Trophoblast cell (in vitro differentiated cells and primary cell): ENCODE data around the gene TPT1.

Experiments used
- DNase-seq, 2 donors: peaks; one replicate each; pipeline ENCODE4 v3.0.0-alpha.2; 2016
- H2AFZ ChIP-seq: 2 replicates; pipeline ENCODE4 v1.6.1; 2013; ENCODE audit warnings: low read length, moderate library complexity, mild to moderate bottlenecking; ENCODE audit not compliant: insufficient read depth, poor library complexity
- H2AK5ac ChIP-seq: 2 replicates; pipeline ENCODE4 v1.6.1; 2013; ENCODE audit warnings: mild to moderate bottlenecking, low read length
- H2BK120ac ChIP-seq: 2 replicates; pipeline ENCODE4 v1.6.1; 2013; ENCODE audit warnings: low read length, mild to moderate bottlenecking, moderate library complexity; ENCODE audit not compliant: insufficient read depth, poor library complexity
- H2BK12ac ChIP-seq: 2 replicates; pipeline ENCODE4 v1.6.1; 2013; ENCODE audit warnings: mild to moderate bottlenecking, low read length, moderate library complexity
- H2BK5ac ChIP-seq: 2 replicates; pipeline ENCODE4 v1.6.1; 2013; ENCODE audit warnings: low read length, low read depth, moderate library complexity, mild to moderate bottlenecking; ENCODE audit not compliant: poor library complexity
- H3K14ac ChIP-seq: 2 replicates; pipeline ENCODE4 v1.6.1; 2013; ENCODE audit warnings: mild to moderate bottlenecking, low read length
- H3K18ac ChIP-seq: 2 replicates; pipeline ENCODE4 v1.6.1; 2013; ENCODE audit warnings: mild to moderate bottlenecking, low read length
- H3K23ac ChIP-seq: 2 replicates; pipeline ENCODE4 v1.6.1; 2013; ENCODE audit warnings: low read length
- H3K27ac ChIP-seq: 2 replicates; pipeline ENCODE4 v1.5.1; 2013; ENCODE audit warnings: low read depth, mild to moderate bottlenecking, inconsistent platforms, low read length, moderate library complexity
- H3K27me3 ChIP-seq: 2 replicates; pipeline ENCODE4 v1.6.1; 2013; ENCODE audit warnings: inconsistent platforms, mild to moderate bottlenecking, low read length, moderate library complexity; ENCODE audit not compliant: insufficient read depth
- H3K36me3 ChIP-seq, 2 experiments: 1 replicate in 1 of 2; 2 replicates in 1 of 2; pipeline ENCODE4 v1.6.1; 2013; ENCODE audit warnings: low read length in 2 of 2, mild to moderate bottlenecking in 2 of 2, moderate library complexity in 1 of 2; ENCODE audit not compliant: insufficient read depth in 2 of 2, control insufficient read depth in 1 of 2
- H3K4ac ChIP-seq: 2 replicates; pipeline ENCODE4 v1.6.1; 2013; ENCODE audit warnings: low read depth, mild to moderate bottlenecking, low read length, moderate library complexity
- H3K4me1 ChIP-seq, 2 experiments: 1 replicate in 1 of 2; 2 replicates in 1 of 2; pipeline ENCODE4 v1.6.1; 2013; ENCODE audit warnings: low read length in 2 of 2, mild to moderate bottlenecking in 2 of 2, moderate library complexity in 1 of 2; ENCODE audit not compliant: insufficient read depth in 2 of 2, control insufficient read depth in 1 of 2
- H3K4me2 ChIP-seq: 2 replicates; pipeline ENCODE4 v1.6.1; 2013; ENCODE audit warnings: inconsistent platforms, mild to moderate bottlenecking, low read length, moderate library complexity
- H3K4me3 ChIP-seq: 2 replicates; pipeline ENCODE4 v1.5.1; 2013; ENCODE audit warnings: mild to moderate bottlenecking, low read depth, low read length, inconsistent platforms
- H3K79me1 ChIP-seq: one replicate; pipeline ENCODE4 v1.6.1; 2013; ENCODE audit warnings: low read length
- H3K79me2 ChIP-seq: 2 replicates; pipeline ENCODE4 v1.6.1; 2013; ENCODE audit warnings: low read length, mild to moderate bottlenecking; ENCODE audit not compliant: control insufficient read depth, insufficient read depth, poor library complexity
- H3K9ac ChIP-seq: 2 replicates; pipeline ENCODE4 v1.6.1; 2013; ENCODE audit warnings: mild to moderate bottlenecking, low read length
- H3K9me3 ChIP-seq: 2 replicates; pipeline ENCODE4 v1.6.1; 2013; ENCODE audit warnings: low read depth, mild to moderate bottlenecking, control low read depth, inconsistent platforms, low read length; ENCODE audit not compliant: insufficient read depth
- H4K12ac ChIP-seq: 2 replicates; pipeline ENCODE4 v1.6.1; 2013; ENCODE audit warnings: low read depth, mild to moderate bottlenecking, low read length, moderate library complexity
- H4K8ac ChIP-seq: 2 replicates; pipeline ENCODE4 v1.6.1; 2013; ENCODE audit warnings: low read depth, mild to moderate bottlenecking, low read length, moderate library complexity
- H4K91ac ChIP-seq: one replicate; pipeline ENCODE4 v1.6.1; 2013; ENCODE audit warnings: low read depth, mild to moderate bottlenecking, low read length, moderate library complexity
- WGBS: extraction: QIAGEN DNeasy Blood & Tissue Kit; methylation state at CpG from one replicate; pipeline ENCODE4 v1.1.7; 2013; ENCODE audit warnings: missing lambda C conversion rate; ENCODE audit not compliant: insufficient read length, insufficient coverage; ENCODE audit errors: extremely low coverage; 5-methylcytosine and 5-hydroxymethylcytosine counted together

TPT1 gene

DNA sequence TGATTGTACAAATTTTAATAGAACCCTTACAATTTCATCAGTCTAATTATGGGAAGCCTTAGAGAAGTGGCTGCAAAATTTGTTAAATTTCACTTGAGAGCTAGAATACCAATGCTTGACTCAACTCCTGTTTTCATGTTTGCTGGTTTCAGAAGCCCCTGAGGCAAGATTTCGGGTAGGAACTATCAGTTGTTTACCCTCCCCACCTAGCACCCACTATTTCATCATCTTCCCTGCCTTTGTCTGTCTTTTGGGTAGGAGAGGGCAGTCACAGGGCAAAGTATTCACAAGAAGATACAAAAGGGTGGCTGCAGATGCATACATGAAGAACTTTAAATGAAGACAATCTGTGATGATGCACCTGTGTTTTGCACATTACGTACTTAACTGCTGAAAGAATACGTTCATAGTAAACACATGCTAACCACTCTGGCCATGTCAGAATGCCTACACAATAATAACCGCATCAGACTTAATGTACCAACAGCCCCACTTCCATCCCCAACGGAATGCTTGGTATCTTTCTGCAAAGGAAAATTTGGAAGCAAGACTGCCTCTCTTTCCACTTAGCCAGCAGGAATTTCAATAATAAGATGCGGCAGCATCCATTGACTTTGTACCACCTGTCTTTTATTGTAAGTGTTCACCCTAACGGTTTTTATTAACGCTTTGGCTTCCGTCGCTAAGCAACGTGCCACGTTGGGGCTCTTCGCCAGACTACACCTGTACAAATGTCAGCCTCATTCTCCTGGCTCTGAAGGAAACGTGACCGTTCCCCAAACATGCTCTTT is 30.4 kb downstream of the TPT1 start:
- Histone ChIP-seq H4K91ac (no peak overlapping the region), H3K4me2 (peak overlapping the region; percentile 59), H2BK12ac (no peak overlapping the region), H2AFZ (no peak overlapping the region), H3K4me3 (no peak overlapping the region), H4K12ac (no peak overlapping the region), H4K8ac (no peak overlapping the region), H3K27ac (no peak overlapping the region), H3K9me3 (no peaks in the 10 kb centered on the region), H2AK5ac (no peak overlapping the region), H3K4ac (no peak overlapping the region), H3K36me3 (no peaks in the 10 kb centered on the region), H3K18ac (no peak overlapping the region), H3K9ac (no peak overlapping the region), H3K27me3 (no peaks in the 10 kb centered on the region), H3K79me1 (peaks cover 3% of the 10 kb centered on the region), H3K4me1 (no peaks in the 10 kb centered on the region), H3K79me2 (no peaks in the 10 kb centered on the region), H2BK5ac (no peak overlapping the region), H3K23ac (no peak overlapping the region), H2BK120ac (no peak overlapping the region), H3K14ac (no peak overlapping the region)
- no CpG with 5 or more reads among the region's 15 CpGs for WGBS
- DNase-seq, result peak; percentile 71 to 82

DNA sequence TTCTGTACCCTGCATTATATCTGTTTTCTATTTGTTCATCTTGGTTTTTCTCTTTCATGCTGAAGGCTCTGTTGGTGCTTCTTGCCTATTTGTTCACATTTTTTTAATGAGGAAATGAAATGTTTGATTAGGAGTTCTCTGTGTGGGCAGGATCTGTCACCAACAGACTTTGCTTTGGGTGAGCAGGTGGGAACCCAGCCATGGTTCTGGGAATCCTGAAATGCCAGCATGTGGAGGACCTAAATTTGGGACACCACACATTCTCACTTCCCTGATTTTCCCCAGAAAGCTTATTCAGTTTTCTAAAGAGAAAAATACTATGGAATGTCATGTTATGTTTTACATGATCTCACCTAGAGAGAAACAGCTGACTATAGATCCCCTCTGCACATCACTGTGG is 34.0 kb downstream of the TPT1 start:
- Histone ChIP-seq H2BK12ac (no peak overlapping the region), H2BK5ac (no peak overlapping the region), H3K4ac (no peak overlapping the region), H3K4me1 (no peaks in the 10 kb centered on the region), H3K27ac (no peak overlapping the region), H3K36me3 (no peaks in the 10 kb centered on the region), H4K8ac (no peak overlapping the region), H3K27me3 (no peaks in the 10 kb centered on the region), H3K79me2 (no peaks in the 10 kb centered on the region), H3K18ac (no peak overlapping the region), H4K91ac (no peak overlapping the region), H2AK5ac (no peak overlapping the region), H3K14ac (no peak overlapping the region), H3K79me1 (peaks cover 3% of the 10 kb centered on the region), H3K4me2 (no peak overlapping the region), H2AFZ (no peak overlapping the region), H3K23ac (no peak overlapping the region), H3K4me3 (no peak overlapping the region), H3K9me3 (no peaks in the 10 kb centered on the region), H3K9ac (no peak overlapping the region), H4K12ac (no peak overlapping the region), H2BK120ac (no peak overlapping the region)
- DNase-seq, result no peak

DNA sequence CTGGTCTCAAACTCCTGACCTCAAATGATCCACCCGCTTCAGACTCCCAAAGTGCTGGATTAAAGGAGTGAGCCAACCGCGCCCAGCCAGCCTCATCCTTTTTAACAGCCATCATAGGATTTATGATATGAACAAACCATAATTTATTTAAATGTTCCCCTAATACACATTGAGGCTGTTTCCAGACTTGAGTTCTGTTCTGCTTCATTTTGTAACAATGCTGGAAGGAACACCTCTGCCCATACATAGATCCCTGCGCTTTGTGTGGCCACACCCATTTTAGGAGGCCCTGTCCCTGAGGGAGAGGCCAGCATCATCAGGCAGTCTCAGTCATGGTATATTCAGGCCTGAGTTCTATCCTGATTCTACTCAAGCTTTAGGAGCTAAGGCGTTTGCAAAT is 35.9 kb downstream of the TPT1 start:
- Histone ChIP-seq H4K12ac (no peak overlapping the region), H4K8ac (no peak overlapping the region), H3K9me3 (no peaks in the 10 kb centered on the region), H3K4me3 (no peak overlapping the region), H3K4me2 (no peak overlapping the region), H3K18ac (no peak overlapping the region), H3K9ac (no peak overlapping the region), H4K91ac (no peak overlapping the region), H3K4ac (no peak overlapping the region), H3K36me3 (no peaks in the 10 kb centered on the region), H2AK5ac (no peak overlapping the region), H2BK120ac (no peak overlapping the region), H3K79me1 (no peaks in the 10 kb centered on the region), H3K27ac (no peak overlapping the region), H3K27me3 (no peaks in the 10 kb centered on the region), H3K23ac (no peak overlapping the region), H2BK5ac (no peak overlapping the region), H2BK12ac (no peak overlapping the region), H2AFZ (no peak overlapping the region), H3K14ac (no peak overlapping the region), H3K4me1 (no peaks in the 10 kb centered on the region), H3K79me2 (no peaks in the 10 kb centered on the region)
- no peak for DNase-seq
- WGBS, result no CpG with 5 or more reads among the region's 5 CpGs

DNA sequence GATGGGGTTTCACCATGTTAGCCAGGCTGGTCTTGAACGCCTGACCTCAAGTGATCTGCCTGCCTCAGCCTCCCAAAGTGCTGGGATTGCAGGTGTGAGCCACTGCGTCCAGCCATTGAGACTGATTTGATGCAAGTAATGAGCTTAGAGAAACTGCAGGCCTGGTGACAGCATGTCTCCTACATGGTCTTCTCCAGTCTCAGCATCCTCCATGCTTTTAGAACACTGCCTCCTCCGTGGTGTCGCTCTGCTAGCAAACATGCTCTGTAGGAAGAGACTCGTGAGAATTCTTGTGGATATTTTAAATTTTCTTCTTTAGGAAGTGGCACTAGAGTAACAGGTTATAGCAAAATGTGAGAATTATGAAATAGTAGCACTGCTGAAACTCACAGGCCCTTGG is 37.1 kb downstream of the TPT1 start:
- H3K14ac ChIP-seq, result no peak overlapping the region
- H3K9ac ChIP-seq, result no peak overlapping the region
- H3K79me1 ChIP-seq, result no peaks in the 10 kb centered on the region
- no peak overlapping the region for H2BK12ac ChIP-seq
- no peak overlapping the region for H4K12ac ChIP-seq
- H4K91ac ChIP-seq, result no peak overlapping the region
- no peak overlapping the region for H3K23ac ChIP-seq
- H3K36me3 ChIP-seq, result no peaks in the 10 kb centered on the region
- no peak overlapping the region for H3K4ac ChIP-seq
- no peak overlapping the region for H3K27ac ChIP-seq
- H3K9me3 ChIP-seq, result peaks cover 1% of the 10 kb centered on the region
- H2AK5ac ChIP-seq, result no peak overlapping the region
- no peak overlapping the region for H2AFZ ChIP-seq
- H3K79me2 ChIP-seq, result no peaks in the 10 kb centered on the region
- H3K4me2 ChIP-seq, result no peak overlapping the region
- no peak overlapping the region for H4K8ac ChIP-seq
- H2BK5ac ChIP-seq, result no peak overlapping the region
- WGBS, result no CpG with 5 or more reads among the region's 5 CpGs
- H3K27me3 ChIP-seq, result no peaks in the 10 kb centered on the region
- no peak overlapping the region for H3K4me3 ChIP-seq
- H2BK120ac ChIP-seq, result no peak overlapping the region
- no peaks in the 10 kb centered on the region for H3K4me1 ChIP-seq
- no peak overlapping the region for H3K18ac ChIP-seq
- DNase-seq, result no peak
